Activated naive CD8-positive, alpha-beta T cell treated with anti-CD3 and anti-CD28 coated beads for 36 hours (primary cell): Measurements from ENCODE around the gene SKIC8. TPM values are rescaled to one million over a fixed set of nuclear protein-coding genes. Genes with fewer than 3 reads are reported as not detected.

Experiments used
- DNase-seq: peaks from one replicate; pipeline ENCODE4 v3.0.0; 2021
- H3K27ac Mint-ChIP-seq: one replicate; pipeline ENCODE4 v1.8.0; 2022; ENCODE audit warnings: mild to moderate bottlenecking, moderate library complexity, mixed read lengths
- H3K27me3 Mint-ChIP-seq: one replicate; pipeline ENCODE4 v1.8.0; 2022; ENCODE audit warnings: mild to moderate bottlenecking, mixed read lengths
- H3K36me3 Mint-ChIP-seq: one replicate; pipeline ENCODE4 v1.8.0; 2021; ENCODE audit warnings: mild to moderate bottlenecking, mixed read lengths
- H3K4me1 Mint-ChIP-seq: one replicate; pipeline ENCODE4 v1.8.0; 2021; ENCODE audit warnings: mixed read lengths
- H3K4me3 Mint-ChIP-seq: one replicate; pipeline ENCODE4 v1.8.0; 2022; ENCODE audit warnings: mild to moderate bottlenecking, moderate library complexity, mixed read lengths
- H3K9me3 Mint-ChIP-seq: one replicate; pipeline ENCODE4 v1.8.0; 2022; ENCODE audit warnings: mixed read lengths
- total RNA-seq, 2 experiments: library from RNA; stranded (reverse); gene quantifications; one replicate each; pipeline ENCODE4 v1.2.3, GENCODE V29; 2021

The SKIC8 gene
- total RNA-seq, 2 experiments from 2014 or later: 71.9 to 73.8 TPM

GRCh38 chr15:78327466-78327865 is 28.1 kb upstream of the SKIC8 start:
- H3K4me1 Mint-ChIP-seq: no peaks in the 10 kb centered on the region

DNA sequence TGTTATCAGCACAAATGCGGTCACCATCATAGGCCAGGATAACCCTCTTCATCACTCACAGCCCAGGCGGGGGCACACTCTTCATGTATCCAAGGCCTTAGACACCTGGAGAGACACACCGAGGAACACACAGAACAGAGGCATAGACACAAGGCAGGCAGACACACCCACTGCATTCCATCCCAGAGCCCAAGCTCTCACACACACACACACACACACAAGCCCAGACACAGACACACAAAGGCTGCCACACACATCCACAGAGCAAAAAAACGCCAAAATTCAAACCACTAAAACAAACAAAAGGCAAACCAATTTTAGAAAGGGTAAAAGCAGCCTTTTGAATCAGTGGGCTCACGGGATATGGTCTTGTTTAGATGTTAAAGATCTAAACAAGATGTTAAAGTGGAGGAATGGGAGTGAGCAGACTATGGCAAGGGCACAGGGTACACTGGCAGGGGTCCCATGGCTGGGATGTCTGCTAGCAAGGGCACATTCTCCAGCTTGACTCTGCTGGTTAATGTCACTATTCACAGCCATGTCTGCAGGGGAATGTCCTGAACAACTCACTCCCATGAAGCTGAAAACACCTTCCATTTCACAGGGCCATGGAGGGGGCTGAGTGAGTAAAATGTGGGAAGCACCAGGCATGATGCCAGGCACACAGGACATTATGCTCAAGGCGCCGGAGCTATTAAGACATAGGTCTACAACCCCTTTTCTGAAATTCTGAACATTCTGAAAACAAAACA is 25.9 kb upstream of the SKIC8 start:
- no peak overlapping the region for H3K4me3 Mint-ChIP-seq
- H3K4me1 Mint-ChIP-seq: no peaks in the 10 kb centered on the region
- no peaks in the 10 kb centered on the region for H3K36me3 Mint-ChIP-seq
- H3K27me3 Mint-ChIP-seq: no peaks in the 10 kb centered on the region
- DNase-seq: no peak
- H3K27ac Mint-ChIP-seq: no peak overlapping the region
- no peaks in the 10 kb centered on the region for H3K9me3 Mint-ChIP-seq

More at GRCh38 chr15:78327466-78327865, 28.1 kb upstream of the SKIC8 start:
- H3K27ac Mint-ChIP-seq: no peak overlapping the region
- H3K9me3 Mint-ChIP-seq: no peaks in the 10 kb centered on the region
- no peaks in the 10 kb centered on the region for H3K27me3 Mint-ChIP-seq
- DNase-seq: no peak
- no peaks in the 10 kb centered on the region for H3K36me3 Mint-ChIP-seq
- H3K4me3 Mint-ChIP-seq: no peak overlapping the region

GRCh38 chr15:78324144-78324543 is 24.7 kb upstream of the SKIC8 start:
- no peak for DNase-seq
- Mint-ChIP-seq H3K4me3 (no peak overlapping the region), H3K27me3 (no peaks in the 10 kb centered on the region), H3K36me3 (no peaks in the 10 kb centered on the region), H3K9me3 (no peaks in the 10 kb centered on the region), H3K4me1 (no peaks in the 10 kb centered on the region), H3K27ac (no peak overlapping the region)

GRCh38 chr15:78323693-78324092 is 24.3 kb upstream of the SKIC8 start:
- no peaks in the 10 kb centered on the region for H3K4me1 Mint-ChIP-seq
- H3K27ac Mint-ChIP-seq: no peak overlapping the region
- H3K27me3 Mint-ChIP-seq: no peaks in the 10 kb centered on the region
- H3K4me3 Mint-ChIP-seq: no peak overlapping the region
- DNase-seq: no peak
- H3K36me3 Mint-ChIP-seq: no peaks in the 10 kb centered on the region
- H3K9me3 Mint-ChIP-seq: no peaks in the 10 kb centered on the region

GRCh38 chr15:78322724-78323521 is 23.5 kb upstream of the SKIC8 start:
- Mint-ChIP-seq H3K27me3 (no peaks in the 10 kb centered on the region), H3K27ac (no peak overlapping the region), H3K9me3 (no peaks in the 10 kb centered on the region), H3K4me3 (no peak overlapping the region), H3K4me1 (no peaks in the 10 kb centered on the region), H3K36me3 (no peaks in the 10 kb centered on the region)
- DNase-seq: no peak

GRCh38 chr15:78322243-78322642 is 22.8 kb upstream of the SKIC8 start:
- H3K27me3 Mint-ChIP-seq: peaks cover 3% of the 10 kb centered on the region
- no peak overlapping the region for H3K4me3 Mint-ChIP-seq
- DNase-seq: no peak
- H3K36me3 Mint-ChIP-seq: no peaks in the 10 kb centered on the region
- no peaks in the 10 kb centered on the region for H3K9me3 Mint-ChIP-seq
- H3K27ac Mint-ChIP-seq: no peak overlapping the region
- H3K4me1 Mint-ChIP-seq: no peaks in the 10 kb centered on the region

- DNase-seq: no peak
- Mint-ChIP-seq H3K36me3 (no peaks in the 10 kb centered on the region), H3K27ac (no peak overlapping the region), H3K9me3 (no peaks in the 10 kb centered on the region), H3K4me3 (no peak overlapping the region), H3K4me1 (no peaks in the 10 kb centered on the region), H3K27me3 (peaks cover 3% of the 10 kb centered on the region)
Observed at GRCh38 chr15:78321786-78322185, 22.4 kb upstream of the SKIC8 start.

DNA sequence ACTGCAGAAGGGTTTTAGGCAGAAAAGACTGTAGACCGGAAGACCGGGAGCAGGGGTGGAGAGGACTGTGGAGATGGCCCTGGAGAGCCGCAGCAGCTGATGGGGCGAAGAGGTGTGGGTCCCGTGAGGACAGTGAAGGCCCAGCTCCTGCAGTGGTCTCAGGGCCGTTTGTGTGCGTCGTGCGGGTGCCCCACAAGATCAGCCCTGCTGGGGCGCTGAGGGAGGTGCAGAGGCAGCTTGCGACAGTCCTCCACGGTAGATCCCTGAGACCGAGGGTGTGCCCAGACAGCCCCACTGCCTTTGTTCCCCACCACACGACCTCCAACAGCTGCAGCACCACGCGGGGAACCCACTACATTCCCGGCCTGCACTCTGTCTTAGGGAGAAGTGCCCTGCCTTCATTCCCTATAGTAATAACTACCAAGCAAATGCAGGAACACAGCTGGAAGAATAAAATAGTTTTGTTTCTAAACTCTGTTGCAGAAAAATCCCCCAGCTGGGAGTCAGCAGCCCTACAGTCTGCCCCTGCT is 21.7 kb upstream of the SKIC8 start:
- H3K27ac Mint-ChIP-seq: no peak overlapping the region
- peaks cover 3% of the 10 kb centered on the region for H3K27me3 Mint-ChIP-seq
- H3K4me1 Mint-ChIP-seq: no peaks in the 10 kb centered on the region
- DNase-seq: no peak
- no peak overlapping the region for H3K4me3 Mint-ChIP-seq
- H3K36me3 Mint-ChIP-seq: no peaks in the 10 kb centered on the region
- H3K9me3 Mint-ChIP-seq: no peaks in the 10 kb centered on the region

DNA sequence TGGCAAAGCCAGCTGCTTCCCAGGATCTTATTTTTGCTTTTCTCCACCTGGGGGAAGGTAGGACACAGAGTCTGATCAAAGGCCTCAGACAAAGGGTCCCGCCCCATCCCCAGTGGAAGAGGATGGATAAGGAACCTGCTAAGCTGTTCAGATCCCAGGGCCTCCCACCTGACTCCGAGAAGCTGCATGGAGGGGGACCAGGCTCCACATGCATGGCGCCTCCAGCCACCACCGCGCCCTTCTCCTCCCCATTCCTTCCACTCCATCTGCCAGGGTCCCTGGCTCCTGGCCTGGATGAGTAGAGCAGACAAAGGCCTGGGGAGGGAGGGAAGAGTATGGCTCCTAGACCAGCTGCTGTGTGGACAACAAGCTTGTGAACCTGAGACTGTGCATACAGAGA is 20.8 kb upstream of the SKIC8 start:
- no peak for DNase-seq
- no peak overlapping the region for H3K4me3 Mint-ChIP-seq

DNA sequence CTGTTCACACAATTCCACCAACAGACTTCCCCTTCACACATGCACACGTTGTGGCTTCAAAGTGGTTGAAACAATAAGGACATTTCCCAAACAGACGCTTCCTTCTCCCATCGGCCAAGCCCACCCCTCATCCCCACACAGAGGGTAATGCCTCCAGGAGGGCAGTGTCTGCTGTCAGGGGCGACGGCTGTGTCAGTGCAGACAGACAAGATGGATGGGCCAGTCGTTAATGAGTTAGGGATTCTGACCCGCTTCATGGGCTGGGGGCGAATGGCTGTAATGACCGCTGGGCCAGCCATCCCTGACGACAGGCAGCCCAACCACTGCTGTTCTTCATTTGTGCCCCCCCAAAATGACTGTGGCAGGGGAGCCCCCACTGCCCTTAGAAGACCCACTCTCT is 20.2 kb upstream of the SKIC8 start:
- DNase-seq: no peak
- H3K4me1 Mint-ChIP-seq: no peaks in the 10 kb centered on the region
- no peaks in the 10 kb centered on the region for H3K36me3 Mint-ChIP-seq

More for the DNA sequence above, 20.8 kb upstream of the SKIC8 start:
- H3K36me3 Mint-ChIP-seq: no peaks in the 10 kb centered on the region
- H3K4me1 Mint-ChIP-seq: no peaks in the 10 kb centered on the region
- H3K27me3 Mint-ChIP-seq: peaks cover 3% of the 10 kb centered on the region
- no peak overlapping the region for H3K27ac Mint-ChIP-seq
- H3K9me3 Mint-ChIP-seq: no peaks in the 10 kb centered on the region

GRCh38 chr15:78317145-78317836 is 17.9 kb upstream of the SKIC8 start:
- Mint-ChIP-seq H3K27ac (no peak overlapping the region), H3K27me3 (peaks cover 3% of the 10 kb centered on the region), H3K9me3 (no peaks in the 10 kb centered on the region), H3K4me3 (no peak overlapping the region), H3K4me1 (no peaks in the 10 kb centered on the region), H3K36me3 (no peaks in the 10 kb centered on the region)
- no peak for DNase-seq

More for the DNA sequence above, 20.2 kb upstream of the SKIC8 start:
- H3K4me3 Mint-ChIP-seq: no peak overlapping the region
- no peak overlapping the region for H3K27ac Mint-ChIP-seq
- H3K27me3 Mint-ChIP-seq: peaks cover 3% of the 10 kb centered on the region
- H3K9me3 Mint-ChIP-seq: no peaks in the 10 kb centered on the region

GRCh38 chr15:78316283-78317083 is 17.1 kb upstream of the SKIC8 start:
- no peaks in the 10 kb centered on the region for H3K9me3 Mint-ChIP-seq
- no peak overlapping the region for H3K27ac Mint-ChIP-seq
- H3K4me3 Mint-ChIP-seq: no peak overlapping the region
- DNase-seq: no peak
- no peaks in the 10 kb centered on the region for H3K4me1 Mint-ChIP-seq
- H3K36me3 Mint-ChIP-seq: no peaks in the 10 kb centered on the region
- H3K27me3 Mint-ChIP-seq: peaks cover 3% of the 10 kb centered on the region

GRCh38 chr15:78315686-78316282 is 16.4 kb upstream of the SKIC8 start:
- Mint-ChIP-seq H3K4me1 (no peaks in the 10 kb centered on the region), H3K27ac (no peak overlapping the region), H3K27me3 (peaks cover 3% of the 10 kb centered on the region), H3K36me3 (no peaks in the 10 kb centered on the region), H3K9me3 (no peaks in the 10 kb centered on the region), H3K4me3 (no peak overlapping the region)
- no peak for DNase-seq

GRCh38 chr15:78314181-78314581 is 14.8 kb upstream of the SKIC8 start:
- Mint-ChIP-seq H3K36me3 (no peaks in the 10 kb centered on the region), H3K9me3 (no peaks in the 10 kb centered on the region), H3K27me3 (peaks cover 3% of the 10 kb centered on the region), H3K4me3 (no peak overlapping the region), H3K27ac (no peak overlapping the region), H3K4me1 (no peaks in the 10 kb centered on the region)
- DNase-seq: no peak
